SU-DHL-6 (cell line): Measurements from ENCODE around the gene IL22.

Experiments used
- EZH2phosphoT487 ChIP-seq: fragments of 200-600 bp; sonication (generic), shearing (Covaris generic); conservative IDR thresholded peaks from 2 replicates; pipeline ENCODE4 v1.6.1; 2018; ENCODE audit warnings: mild to moderate bottlenecking, antibody characterized with exemption, low read length, moderate library complexity, mixed read lengths
- TF ChIP-seq, protein P1 (sequence below): fragments of 200-600 bp; sonication (generic); IDR thresholded peaks from one replicate; pipeline ENCODE4 v1.5.1; 2017; ENCODE audit warnings: antibody characterized with exemption, mild to moderate bottlenecking, low read length, moderate library complexity; ENCODE audit not compliant: insufficient read depth, poor library complexity, severe bottlenecking

DNA sequence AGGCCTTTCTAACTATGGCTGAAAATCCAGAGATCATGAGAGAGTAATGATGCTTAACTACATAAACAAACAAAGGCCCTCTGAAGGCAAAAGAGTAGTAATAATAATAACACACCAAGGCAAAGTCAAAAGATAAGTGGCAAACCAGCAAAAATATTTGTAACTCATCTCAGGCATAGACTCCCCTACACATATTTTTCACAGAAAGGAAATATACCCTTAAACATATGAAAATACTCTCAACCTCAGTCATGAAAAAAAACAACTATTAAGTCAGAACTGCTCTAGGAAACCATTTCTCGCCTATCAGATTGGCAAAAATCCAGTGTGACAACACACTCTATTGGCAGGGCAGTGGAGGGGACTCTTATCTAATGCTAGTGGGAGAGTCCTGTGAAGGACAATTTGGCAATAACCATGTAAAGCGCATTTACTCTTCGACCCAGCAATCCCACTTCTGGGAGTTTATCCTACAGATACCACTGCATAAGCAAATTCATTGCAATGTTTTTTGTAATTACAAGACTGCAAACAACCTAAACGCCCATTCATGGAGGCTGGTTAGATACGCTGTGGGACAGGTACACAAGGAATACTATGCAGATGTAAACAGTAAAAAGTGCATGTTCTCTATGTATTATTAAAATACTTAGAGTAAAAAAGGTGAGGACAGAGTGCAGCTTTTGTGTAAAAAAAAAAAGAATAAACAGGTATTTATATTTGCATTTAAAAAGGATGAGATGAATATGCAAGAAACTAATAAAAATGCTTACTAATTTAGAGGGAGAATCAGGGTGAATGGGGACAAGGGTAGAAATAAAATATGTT lies 26.0 kb upstream of the IL22 start:
- TF ChIP-seq EZH2phosphoT487 = no peak
- TF ChIP-seq, protein P1, sequence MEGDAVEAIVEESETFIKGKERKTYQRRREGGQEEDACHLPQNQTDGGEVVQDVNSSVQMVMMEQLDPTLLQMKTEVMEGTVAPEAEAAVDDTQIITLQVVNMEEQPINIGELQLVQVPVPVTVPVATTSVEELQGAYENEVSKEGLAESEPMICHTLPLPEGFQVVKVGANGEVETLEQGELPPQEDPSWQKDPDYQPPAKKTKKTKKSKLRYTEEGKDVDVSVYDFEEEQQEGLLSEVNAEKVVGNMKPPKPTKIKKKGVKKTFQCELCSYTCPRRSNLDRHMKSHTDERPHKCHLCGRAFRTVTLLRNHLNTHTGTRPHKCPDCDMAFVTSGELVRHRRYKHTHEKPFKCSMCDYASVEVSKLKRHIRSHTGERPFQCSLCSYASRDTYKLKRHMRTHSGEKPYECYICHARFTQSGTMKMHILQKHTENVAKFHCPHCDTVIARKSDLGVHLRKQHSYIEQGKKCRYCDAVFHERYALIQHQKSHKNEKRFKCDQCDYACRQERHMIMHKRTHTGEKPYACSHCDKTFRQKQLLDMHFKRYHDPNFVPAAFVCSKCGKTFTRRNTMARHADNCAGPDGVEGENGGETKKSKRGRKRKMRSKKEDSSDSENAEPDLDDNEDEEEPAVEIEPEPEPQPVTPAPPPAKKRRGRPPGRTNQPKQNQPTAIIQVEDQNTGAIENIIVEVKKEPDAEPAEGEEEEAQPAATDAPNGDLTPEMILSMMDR = no peak
